DOHH2 (cell line): ENCODE results near the gene DUSP2.

ENCODE experiments used
- CTCF ChIP-seq: fragments of 200-600 bp; sonication (generic); IDR thresholded peaks from one replicate; pipeline ENCODE4 v1.5.1; 2014; ENCODE audit warnings: antibody characterized with exemption, mild to moderate bottlenecking, low read depth, low read length; ENCODE audit not compliant: poor library complexity, severe bottlenecking
- EZH2phosphoT487 ChIP-seq: fragments of 200-600 bp; sonication (generic); IDR thresholded peaks from 2 replicates; pipeline ENCODE4 v1.6.1; 2017; ENCODE audit warnings: borderline replicate concordance, mild to moderate bottlenecking, antibody characterized with exemption, low read length, moderate library complexity, mixed read lengths

- no peak for TF ChIP-seq CTCF
- no peak for TF ChIP-seq EZH2phosphoT487
Measured at GRCh38 chr2:96137321-96138178, 7.7 kb downstream of the DUSP2 start.
